Fibroblast of the aortic adventitia (primary cell): ENCODE results near the gene PCNT. TPM values are rescaled to one million over a fixed set of nuclear protein-coding genes. Genes with fewer than 3 reads are reported as not detected.

Experiments
- DNase-seq: peaks from one replicate; pipeline ENCODE4 v3.0.0-alpha.2; 2010; ENCODE audit warnings: low read depth
- H3K4me3 ChIP-seq: 2 replicates; pipeline ENCODE4 v1.5.1; 2011; ENCODE audit warnings: low read depth, mild to moderate bottlenecking, control low read depth, low read length, moderate library complexity
- CTCF ChIP-seq: IDR thresholded peaks from 2 replicates; pipeline ENCODE4 v1.5.1; 2011; ENCODE audit warnings: mild to moderate bottlenecking, low read length, control low read depth, inconsistent platforms; ENCODE audit not compliant: insufficient read depth
- total RNA-seq: library from RNA; depleted of rRNA; stranded (reverse); fragments of >200 nt; gene quantifications from 2 replicates; pipeline ENCODE4 v1.2.3, GENCODE V29; 2012; ENCODE audit warnings: low replicate concordance

Gene PCNT
- total RNA-seq, 1 donor = 27.8 TPM

GRCh38 chr21:46323227-46323709 is 688 bp upstream of the PCNT start:
- TF ChIP-seq CTCF = no peak
- DNase-seq = no peak
- peak overlapping the region; percentile 76 for H3K4me3 ChIP-seq

- H3K4me3 ChIP-seq = peak overlapping the region; percentile 97
- peak; percentile 15 for TF ChIP-seq CTCF
- peak; percentile 74 for DNase-seq
Observed at GRCh38 chr21:46324390-46325072, 575 bp downstream of the PCNT start.

GRCh38 chr21:46325073-46325912 is 1.3 kb downstream of the PCNT start:
- peak; percentile 47 for TF ChIP-seq CTCF
- DNase-seq = peak; percentile 39
- peak overlapping the region; percentile 78 for H3K4me3 ChIP-seq

- no peak for TF ChIP-seq CTCF
- no peak for DNase-seq
- no peak overlapping the region for H3K4me3 ChIP-seq
Observed at GRCh38 chr21:46326110-46326703, 2.3 kb downstream of the PCNT start.

GRCh38 chr21:46327711-46328110 is 3.8 kb downstream of the PCNT start:
- no peak for DNase-seq
- H3K4me3 ChIP-seq = no peak overlapping the region
- no peak for TF ChIP-seq CTCF

- DNase-seq = no peak
- TF ChIP-seq CTCF = no peak
- H3K4me3 ChIP-seq = no peak overlapping the region
Observed at GRCh38 chr21:46328151-46328550, 4.2 kb downstream of the PCNT start.
